NCI-H69 (cell line): ENCODE measurements around the gene FOXP3.

Source experiments
- DNase-seq: peaks from one replicate; lab custom pipeline; 2025; lab: John Stamatoyannopoulos, UW

FOXP3 gene

GRCh38 chrX:49249616-49250015, 14.9 kb downstream of the FOXP3 start:
- DNase-seq = no peak

- DNase-seq = no peak
Observed at GRCh38 chrX:49249071-49249470, 15.4 kb downstream of the FOXP3 start.

- DNase-seq = no peak
Observed at GRCh38 chrX:49247916-49248811, 16.3 kb downstream of the FOXP3 start.

- DNase-seq = no peak
Observed at GRCh38 chrX:49247346-49247745, 17.2 kb downstream of the FOXP3 start.

GRCh38 chrX:49246541-49246940, 18.0 kb downstream of the FOXP3 start:
- no peak for DNase-seq

GRCh38 chrX:49244207-49244606, 20.3 kb downstream of the FOXP3 start:
- DNase-seq = no peak

- no peak for DNase-seq
Observed at GRCh38 chrX:49243166-49243565, 21.3 kb downstream of the FOXP3 start.

GRCh38 chrX:49242545-49243066, 21.9 kb downstream of the FOXP3 start:
- DNase-seq = no peak

GRCh38 chrX:49238735-49239134, 25.8 kb downstream of the FOXP3 start:
- DNase-seq = no peak

GRCh38 chrX:49237060-49237459, 27.4 kb downstream of the FOXP3 start:
- no peak for DNase-seq

GRCh38 chrX:49233887-49234555, 30.5 kb downstream of the FOXP3 start:
- DNase-seq = no peak

GRCh38 chrX:49233176-49233575, 31.3 kb downstream of the FOXP3 start, which contains the start of gene CACNA1F:
TSS of gene CACNA1F (minus strand) at chrX:49233340. CDS start at chrX:49233309, 31 bp downstream.
- DNase-seq = no peak

GRCh38 chrX:49232525-49232924, 32.0 kb downstream of the FOXP3 start:
- DNase-seq = no peak

- no peak for DNase-seq
Observed at GRCh38 chrX:49231333-49232000, 33.0 kb downstream of the FOXP3 start.

- peak; percentile 40 for DNase-seq
Observed at GRCh38 chrX:49230500-49231232, 33.8 kb downstream of the FOXP3 start.

GRCh38 chrX:49228185-49228584, 36.3 kb downstream of the FOXP3 start:
- DNase-seq = no peak

GRCh38 chrX:49227726-49228125, 36.8 kb downstream of the FOXP3 start:
- no peak for DNase-seq

GRCh38 chrX:49226946-49227345, 37.6 kb downstream of the FOXP3 start:
- peak; percentile 2 for DNase-seq

- no peak for DNase-seq
Observed at GRCh38 chrX:49225858-49226257, 38.7 kb downstream of the FOXP3 start.

- DNase-seq = no peak
Observed at GRCh38 chrX:49221868-49222267, 42.6 kb downstream of the FOXP3 start.

GRCh38 chrX:49220100-49220499, 44.4 kb downstream of the FOXP3 start:
- no peak for DNase-seq
